ENCODE results near the gene ZNF319. TPM values are rescaled to one million over a fixed set of nuclear protein-coding genes. Genes with fewer than 3 reads are reported as not detected.

Gene ZNF319
- total and polyA plus RNA-seq, 10 of the 15 experiments (the other 5 are each of a cell fraction or from before 2014, with no cell fraction given), result 0.29 to 7.4 (median 1.7) TPM

GRCh38 chr16:58034128-58034685 lies 33.7 kb upstream of the ZNF319 start:
- intact Hi-C loops (cut with micrococcal nuclease; ENCODE audit: unreplicated experiment) (no loop called here), in situ Hi-C loops (cut with MboI) (no loop called here)
- no peak for FAIRE-seq
- H3K9me3 ChIP-seq (replicated peaks; ENCODE audit: control insufficient read depth, insufficient read depth, low read length), result no peaks in the 10 kb centered on the region
- ChIA-PET POLR2A (no interaction called here), CTCF (interaction anchor here (0.6 to 1.4 kb wide), 3 partner anchors 63 to 451 kb away, joined by 3 to 7 read pairs (median 3); no protein-coding TSS in a partner anchor), SMC1A (ENCODE audit: uncharacterized antibody, unreplicated experiment) (interaction anchor here (1.1 to 1.3 kb wide), 2 partner anchors 88 to 91 kb away, joined by 4 read pairs; no protein-coding TSS in a partner anchor), RAD21 (ENCODE audit: unreplicated experiment) (interaction anchor here (1.0 to 1.5 kb wide), 3 partner anchors 13 to 93 kb away, joined by 3 to 4 read pairs (median 3); no protein-coding TSS in a partner anchor)
- H2AFZ ChIP-seq (ENCODE audit: control insufficient read depth, low read depth, low read length), result no peak overlapping the region
- H4K20me1 ChIP-seq (ENCODE audit: control insufficient read depth, insufficient read depth), result no peaks in the 10 kb centered on the region
- H3K4me1 ChIP-seq (ENCODE audit: control insufficient read depth, insufficient read depth, low read length), result no peaks in the 10 kb centered on the region
- no peak for DNase-seq (ENCODE audit: low read depth, low spot score)
- H3K27me3 ChIP-seq (replicated peaks in 1 of 2; ENCODE audit: control insufficient read depth in 2 of 2, insufficient read depth in 2 of 2, low read length in 1 of 2), result no peaks in the 10 kb centered on the region; a peak in 1 of 4 replicates
- H3K79me2 ChIP-seq (ENCODE audit: control insufficient read depth, insufficient read depth, low read length), result no peaks in the 10 kb centered on the region
- BruUV-seq (replicated peaks), result no TSS peak
- H3K4me2 ChIP-seq (ENCODE audit: control insufficient read depth, insufficient read depth), result no peak overlapping the region
- no peaks in the 10 kb centered on the region for H3K36me3 ChIP-seq (ENCODE audit: control insufficient read depth in 2 of 2, insufficient read depth in 2 of 2, low read length in 1 of 2)
- no peak overlapping the region for H3K9ac ChIP-seq (ENCODE audit: control insufficient read depth, insufficient read depth, low read length)
- no peak for ATAC-seq
- 12% methylated on average over 13 of the region's 14 CpGs for WGBS (ENCODE audit: insufficient coverage, insufficient replicate concordance, low lambda C conversion rate, missing lambda C conversion rate)
- H3K27ac ChIP-seq (ENCODE audit: control insufficient read depth, insufficient read depth), result no peak overlapping the region
- no peak overlapping the region for H3K4me3 ChIP-seq
- TF ChIP-seq ZNF687 (IDR thresholded peaks at IDR 0.05) (no peak), ZBTB4 (CRISPR knock-in tag; IDR thresholded peaks at IDR 0.05) (no peak), ATF2 (IDR thresholded peaks at IDR 0.05; ENCODE audit: low read length) (no peak), MTA2 (IDR thresholded peaks at IDR 0.05; ENCODE audit: low read depth) (no peak), POU2F2 (IDR thresholded peaks at IDR 0.05; ENCODE audit: borderline replicate concordance, low read depth, low read length) (no peak), RBBP5 (conservative IDR thresholded peaks at IDR 0.05) (no peak), SPI1 (IDR thresholded peaks at IDR 0.05; ENCODE audit: borderline replicate concordance, insufficient read depth, low read depth, low read length) (no peak), MAX (IDR thresholded peaks at IDR 0.05; ENCODE audit: low read depth, low read length) (no peak), HSF1 (IDR thresholded peaks at IDR 0.05; ENCODE audit: low read depth, low read length) (no peak), HCFC1 (IDR thresholded peaks at IDR 0.05; ENCODE audit: low read length) (no peak), ESRRA (IDR thresholded peaks at IDR 0.05; ENCODE audit: low read length) (no peak), TARDBP (IDR thresholded peaks at IDR 0.05; ENCODE audit: borderline replicate concordance) (no peak)

Data from GM12878 (cell line).